Transverse colon (tissue), 4 donors: ENCODE measurements around the gene MAPK1.

ENCODE experiments used
- CTCF ChIP-seq, 5 experiments: fragments of 200-600 bp in 3 of 5; fragments of 450-650 bp in 2 of 5; sonication (generic) in 3 of 5; IDR thresholded peaks; 1 replicate in 2 of 5; 2 replicates in 3 of 5; pipeline ENCODE4 v1.5.1; 2016 to 2017; ENCODE audit warnings: antibody characterized with exemption in 5 of 5, inconsistent platforms in 3 of 5, mild to moderate bottlenecking in 2 of 5, moderate library complexity in 1 of 5
- POLR2AphosphoS5 ChIP-seq, 3 donors: sonication (generic); formaldehyde crosslinking; IDR thresholded peaks; one replicate each; pipeline ENCODE4 v1.6.1; 2016; ENCODE audit warnings: antibody characterized with exemption in 3 of 3

- no peak for TF ChIP-seq CTCF (IDR thresholded peaks at IDR 0.05)
- TF ChIP-seq POLR2AphosphoS5 (IDR thresholded peaks at IDR 0.05): no peak
These were observed 148.9 kb downstream of the MAPK1 start for GRCh38 chr22:21718499-21718898.
